Measurements from ENCODE around the gene ANXA6.
"Not testable (repeated sequence)": the region's sequence is repeated elsewhere in the genome, so short reads cannot be mapped to it uniquely, and the experiment has no call there.

ANXA6 gene

DNA sequence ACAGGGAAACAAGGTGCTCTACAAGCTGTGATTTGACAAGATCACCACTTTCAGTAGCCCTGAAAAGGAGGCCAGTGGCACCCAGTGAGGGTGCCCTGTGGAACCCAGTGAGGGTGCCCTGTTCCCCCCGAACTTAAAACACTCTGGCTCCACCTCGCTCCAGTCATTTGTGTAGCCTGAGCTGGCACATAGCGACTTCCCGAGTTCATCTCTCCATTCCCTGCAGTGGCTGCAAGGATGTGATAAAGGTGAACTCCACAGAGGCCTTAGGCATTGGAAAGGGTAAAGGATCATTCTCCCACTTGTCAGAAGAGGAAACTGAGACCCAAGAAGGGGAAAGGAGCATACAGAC is 21.9 kb upstream of the ANXA6 start:
- DNase-seq, result no peak

DNA sequence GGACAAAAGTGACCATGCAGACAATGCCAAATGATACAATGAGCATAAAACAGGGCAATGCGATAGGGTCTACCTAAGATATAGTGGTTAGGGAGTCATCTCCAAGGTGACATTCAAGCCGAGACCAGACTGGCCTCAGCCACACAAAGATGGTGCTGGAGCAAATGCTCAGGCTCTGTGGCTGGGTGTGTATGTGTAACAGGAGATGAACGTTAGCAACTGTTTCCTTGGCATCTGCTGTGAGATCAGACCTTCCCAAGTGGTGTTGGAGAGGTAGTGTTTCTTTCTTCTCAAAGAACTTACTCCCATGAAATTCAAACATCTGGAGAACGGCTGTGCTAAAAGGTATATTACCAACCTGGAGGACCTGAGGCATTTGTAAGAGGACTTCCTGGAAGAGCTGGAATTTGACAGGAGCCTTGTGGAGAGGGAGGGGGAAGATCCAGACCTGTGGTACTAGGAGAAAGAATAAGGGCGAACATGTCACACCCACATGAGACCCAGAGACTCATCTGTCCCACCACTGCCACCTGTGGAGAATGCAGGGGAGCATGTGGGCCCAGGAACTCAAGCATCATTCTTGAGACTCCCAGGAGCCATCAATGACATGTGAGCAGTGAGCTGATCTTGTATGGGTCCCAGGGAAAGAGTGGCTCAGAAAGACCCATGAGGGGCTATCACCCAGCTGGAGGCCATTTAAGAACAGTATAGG is 21.4 kb upstream of the ANXA6 start:
- no peak for DNase-seq

DNA sequence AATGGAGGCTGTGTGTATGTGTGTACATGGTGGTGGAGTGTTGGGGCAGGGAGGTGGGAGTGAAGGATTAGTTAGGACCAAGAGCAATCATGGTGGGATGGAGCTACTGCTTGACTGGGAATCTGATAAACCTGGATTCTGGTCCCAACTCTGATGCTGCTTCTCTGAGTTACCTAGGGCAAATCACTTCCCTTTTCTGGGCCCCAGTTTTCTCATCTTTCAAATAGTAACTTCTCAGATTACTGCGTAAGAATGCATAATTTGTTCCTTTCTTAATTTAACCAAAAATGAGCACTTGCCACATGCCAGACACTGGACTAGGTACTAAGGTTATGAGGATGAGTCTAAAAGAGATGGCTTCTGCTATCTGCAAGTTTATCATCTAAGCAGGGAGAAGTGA is 20.8 kb upstream of the ANXA6 start:
- DNase-seq, result no peak

DNA sequence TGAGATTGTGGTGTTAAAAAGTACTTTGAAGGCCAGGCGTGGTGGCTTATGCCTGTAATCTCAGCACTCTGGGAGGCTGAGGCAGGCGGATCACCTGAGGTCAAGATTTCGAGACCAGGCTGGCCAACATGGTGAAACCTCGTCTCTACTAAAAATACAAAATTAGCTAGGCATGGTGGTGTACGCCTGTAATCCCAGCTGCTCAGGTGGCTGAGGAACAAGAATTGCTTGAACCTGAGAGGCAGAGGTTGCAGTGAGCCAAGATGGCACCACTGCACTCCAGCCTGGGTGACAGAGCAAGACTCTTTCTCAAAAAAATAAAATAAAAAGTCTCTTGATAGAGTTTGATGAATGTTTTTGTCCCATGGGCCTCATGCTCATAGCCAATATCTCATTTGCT is 18.7 kb upstream of the ANXA6 start:
- not testable (repeated sequence) for DNase-seq

DNA sequence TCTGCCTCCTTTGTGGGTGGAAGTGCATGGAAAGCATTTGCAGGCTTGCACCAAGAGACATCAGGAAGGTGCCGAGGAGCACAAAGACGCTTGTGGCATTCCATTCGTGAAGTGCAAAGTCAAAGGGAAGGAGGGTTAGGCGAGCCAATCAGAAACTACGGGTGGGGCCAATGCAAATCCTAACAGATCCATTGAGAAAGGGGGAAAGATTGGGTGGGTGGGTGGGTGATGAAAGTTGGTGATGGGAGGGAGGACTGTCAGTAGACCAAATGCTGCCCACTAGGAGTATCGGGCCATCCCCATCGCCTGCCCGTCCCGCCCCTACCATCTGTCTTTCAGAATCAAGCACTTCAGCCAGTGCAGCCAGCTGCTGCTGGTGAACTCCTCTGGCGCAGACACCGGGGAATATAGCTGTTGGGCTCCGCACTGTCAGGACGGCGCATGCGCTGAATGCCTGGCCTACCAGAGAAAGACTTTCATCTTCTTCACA is 17.1 kb upstream of the ANXA6 start:
- DNase-seq, result no peak

DNA sequence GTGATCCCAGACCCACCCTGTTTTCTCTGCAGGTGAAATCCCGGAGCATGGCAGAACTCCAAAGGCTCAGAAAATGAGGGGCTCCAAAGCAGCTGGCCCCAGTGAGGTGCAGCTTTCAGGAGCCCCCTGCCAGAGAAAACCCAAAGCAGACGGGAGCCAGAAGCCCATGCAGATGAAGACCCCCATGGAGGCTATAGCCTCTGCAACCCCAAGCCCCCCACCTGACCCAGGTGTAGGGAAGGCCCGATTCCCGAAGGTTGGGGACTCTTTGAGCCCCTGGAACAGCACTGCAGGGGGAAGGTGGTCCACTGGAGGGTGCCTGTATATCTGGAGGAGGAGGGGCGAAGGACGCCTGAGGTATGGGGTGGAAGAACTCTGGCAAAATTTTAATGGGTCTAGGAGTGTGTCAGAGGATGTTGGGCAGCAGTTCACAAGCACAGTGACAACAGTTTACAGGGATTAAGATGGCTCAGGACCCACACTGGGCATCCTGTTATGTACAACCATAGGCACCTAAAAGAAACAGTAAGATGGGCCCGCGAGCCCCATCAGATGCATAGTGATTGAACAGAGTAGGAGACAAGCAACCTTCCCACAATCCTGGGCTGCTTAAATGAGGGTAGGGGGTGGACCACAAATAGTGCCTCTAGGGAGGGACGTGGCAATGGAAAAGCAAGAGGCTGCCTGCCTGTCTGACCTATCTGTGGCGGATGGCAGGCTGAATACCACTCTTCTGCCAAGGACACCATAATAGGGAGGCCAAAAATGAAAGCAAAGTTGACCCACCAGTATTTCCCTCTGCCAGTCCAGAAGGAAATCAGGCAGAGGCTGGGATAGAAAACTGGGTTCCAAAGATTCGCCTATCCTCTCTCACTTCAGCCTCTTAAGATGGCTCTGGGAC is 16.4 kb upstream of the ANXA6 start:
- no peak for DNase-seq

DNA sequence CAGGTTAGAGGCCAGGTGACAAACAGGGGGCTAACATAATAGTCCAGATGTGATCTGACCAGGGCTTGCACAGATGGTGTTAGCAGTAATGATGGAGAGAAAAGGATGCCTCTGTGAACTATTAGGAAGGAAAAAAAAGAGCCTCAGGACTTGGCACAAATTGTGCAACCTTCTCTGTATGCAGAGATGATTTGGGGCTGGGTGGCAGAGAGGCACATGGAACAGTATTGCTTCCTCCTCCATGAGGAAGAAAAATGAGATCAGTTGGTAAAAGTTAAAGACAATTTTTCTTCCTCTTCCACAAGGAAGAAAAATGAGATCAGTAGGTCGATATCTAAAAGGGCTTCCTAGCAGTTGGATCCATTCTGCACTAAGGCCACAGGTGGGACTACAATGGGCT is 13.9 kb upstream of the ANXA6 start:
- DNase-seq, result no peak

DNA sequence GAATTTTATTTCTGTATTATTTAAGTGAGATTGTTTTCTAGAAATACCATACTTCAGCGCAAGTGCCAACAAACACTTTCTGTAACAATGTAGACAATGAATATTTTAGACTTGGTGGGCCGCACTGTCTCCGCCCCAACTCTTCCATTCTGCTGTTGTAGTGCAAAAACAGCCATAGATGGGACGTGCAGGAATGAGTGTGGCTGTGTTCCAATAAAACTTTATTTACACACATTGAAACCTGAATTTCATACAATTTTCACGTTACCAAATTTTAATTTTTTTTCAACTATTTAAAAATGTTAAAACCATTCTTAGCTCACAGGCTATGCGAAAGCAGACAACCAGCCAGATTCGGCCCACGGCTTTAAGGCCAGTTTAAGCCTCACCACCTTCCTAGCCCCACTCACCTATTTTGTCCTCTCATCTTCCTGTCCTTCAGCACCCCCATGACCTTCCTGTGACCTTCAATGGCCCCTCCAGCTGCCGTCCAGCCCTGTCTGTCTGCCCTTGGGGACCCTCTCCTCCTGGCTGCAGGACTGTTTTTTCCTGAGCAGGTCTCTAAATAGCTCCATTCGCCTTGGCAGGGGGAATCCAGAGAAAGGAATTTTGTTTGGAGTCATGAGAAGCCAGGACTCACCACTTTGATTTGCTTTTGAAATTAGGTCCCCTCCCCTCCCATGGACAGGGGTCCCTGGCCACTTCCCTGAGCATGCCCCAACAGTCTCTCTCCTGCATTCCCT is 11.2 kb upstream of the ANXA6 start:
- no peak for DNase-seq

DNA sequence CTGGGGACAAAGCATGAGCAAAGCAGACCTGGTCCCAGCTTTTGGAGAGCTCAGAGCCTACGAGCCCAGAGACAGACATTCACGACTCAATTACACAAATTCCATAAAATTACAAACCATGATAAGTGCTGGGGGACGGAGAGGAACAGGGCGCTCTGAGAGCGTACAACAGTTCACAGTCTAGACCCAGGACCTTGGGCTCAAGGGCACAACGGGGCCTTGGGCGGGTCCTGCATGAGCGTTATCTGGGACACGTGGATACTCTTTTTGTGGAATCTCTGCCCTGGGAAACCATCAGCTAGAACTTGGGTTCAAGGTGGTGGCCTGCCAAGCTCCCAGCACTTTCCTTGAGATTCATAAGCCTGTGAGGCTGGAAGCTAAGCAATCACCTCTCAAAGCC is 9.4 kb upstream of the ANXA6 start:
- no peak for DNase-seq

DNA sequence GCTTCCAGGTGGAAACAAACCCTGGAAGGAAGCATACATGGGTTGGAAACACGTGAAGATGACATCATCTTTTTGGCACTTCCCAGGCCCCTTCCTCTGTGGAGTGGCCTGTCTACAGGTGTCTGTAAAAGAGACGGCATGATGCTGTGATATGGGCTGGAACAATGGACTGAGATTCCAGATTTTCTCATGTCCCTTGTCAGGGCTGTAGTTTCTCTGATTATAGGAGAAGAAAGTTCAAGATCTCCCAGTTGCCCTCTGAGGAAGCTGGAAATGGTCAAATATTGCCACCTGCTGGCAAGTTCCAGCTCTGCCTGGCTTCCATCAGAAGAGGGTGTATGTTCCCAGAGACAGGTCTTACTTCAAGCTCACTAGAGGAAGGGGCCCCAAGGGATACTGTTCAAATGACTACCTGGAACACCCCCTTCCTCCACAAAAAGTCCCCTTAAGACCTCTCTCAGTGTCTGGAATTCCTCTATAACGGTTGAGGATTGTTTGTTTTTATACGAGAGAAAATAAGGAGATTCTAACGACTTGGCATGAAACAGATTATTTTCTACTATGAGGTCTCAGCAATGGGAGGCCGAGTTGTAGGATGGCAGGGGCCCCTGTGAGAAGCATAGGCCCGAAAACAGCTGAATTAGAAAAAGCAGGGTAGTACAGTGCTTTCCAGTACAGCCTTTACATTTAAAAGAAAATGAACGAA is 7.3 kb upstream of the ANXA6 start:
- peak; percentile 58 for DNase-seq

DNA sequence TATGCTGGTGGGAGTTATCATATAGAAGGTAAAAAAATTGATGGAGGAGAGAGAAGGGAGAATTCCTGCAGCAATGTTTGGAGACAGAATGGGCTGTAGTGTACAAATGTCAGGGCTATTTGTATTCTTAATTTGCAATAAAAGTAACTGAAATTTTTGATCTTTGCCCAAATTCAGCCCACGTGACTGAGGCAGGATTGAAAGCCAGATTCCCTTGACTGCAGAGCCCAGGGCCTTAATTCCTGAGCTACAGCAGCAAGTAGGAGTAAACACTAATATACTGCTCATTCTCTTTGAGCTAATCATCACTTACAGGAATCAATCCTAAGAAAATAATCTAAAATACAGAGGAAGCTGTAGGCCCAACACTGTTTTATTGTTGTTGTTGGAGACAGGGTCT is 5.2 kb upstream of the ANXA6 start:
- DNase-seq, result no peak

DNA sequence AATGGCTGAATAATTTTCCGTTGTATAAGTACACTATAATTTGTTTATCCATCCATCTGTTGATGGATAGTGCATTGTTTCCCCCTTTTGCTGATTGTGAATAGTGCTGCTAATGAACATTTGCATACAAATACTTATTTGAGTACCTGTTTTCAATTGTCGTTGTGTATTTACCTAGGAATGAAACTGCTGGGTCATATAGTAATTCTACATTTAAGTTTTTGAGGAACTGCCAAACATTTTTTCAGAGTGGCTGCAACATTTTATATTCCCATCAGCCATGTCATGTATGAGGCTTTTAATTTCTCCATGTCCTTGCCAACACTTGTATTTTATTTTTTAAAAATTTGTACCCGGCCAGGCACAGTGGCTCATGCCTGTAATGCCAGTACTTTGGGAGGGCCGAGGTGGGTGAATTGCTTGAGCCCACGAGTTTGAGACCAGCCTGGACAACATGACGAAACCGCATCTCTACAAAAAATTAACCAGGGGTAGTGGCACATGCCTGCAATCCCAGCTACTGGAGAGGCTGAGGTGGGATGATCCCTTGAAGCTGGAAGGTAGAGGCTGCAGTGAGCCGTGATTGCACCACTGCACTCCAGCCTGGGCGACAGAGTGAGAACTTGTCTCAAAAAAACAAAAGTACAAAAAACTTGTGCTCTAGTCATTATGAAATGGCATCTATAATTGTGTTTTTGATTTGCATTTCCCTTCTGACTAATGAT is 2.2 kb upstream of the ANXA6 start:
- DNase-seq, result no peak

DNA sequence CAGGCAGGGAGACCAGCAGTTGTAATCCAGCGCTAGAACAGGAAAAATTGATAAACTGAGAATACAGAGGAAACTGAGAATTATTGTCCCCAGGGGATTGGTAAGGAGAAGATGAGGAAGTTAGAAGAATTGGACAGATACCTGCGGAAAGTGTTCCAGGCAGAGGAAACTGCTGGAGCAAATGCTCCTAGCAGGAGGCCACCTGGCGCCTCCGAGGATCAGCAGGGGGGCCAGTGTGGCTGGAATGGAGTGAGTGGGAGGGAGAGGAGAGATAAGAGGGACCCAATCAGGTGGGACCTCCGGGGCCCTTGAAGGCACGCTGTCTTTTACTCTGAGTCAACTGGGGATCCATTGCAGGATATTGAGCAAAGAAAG is 695 bp upstream of the ANXA6 start:
- DNase-seq, result no peak

DNA sequence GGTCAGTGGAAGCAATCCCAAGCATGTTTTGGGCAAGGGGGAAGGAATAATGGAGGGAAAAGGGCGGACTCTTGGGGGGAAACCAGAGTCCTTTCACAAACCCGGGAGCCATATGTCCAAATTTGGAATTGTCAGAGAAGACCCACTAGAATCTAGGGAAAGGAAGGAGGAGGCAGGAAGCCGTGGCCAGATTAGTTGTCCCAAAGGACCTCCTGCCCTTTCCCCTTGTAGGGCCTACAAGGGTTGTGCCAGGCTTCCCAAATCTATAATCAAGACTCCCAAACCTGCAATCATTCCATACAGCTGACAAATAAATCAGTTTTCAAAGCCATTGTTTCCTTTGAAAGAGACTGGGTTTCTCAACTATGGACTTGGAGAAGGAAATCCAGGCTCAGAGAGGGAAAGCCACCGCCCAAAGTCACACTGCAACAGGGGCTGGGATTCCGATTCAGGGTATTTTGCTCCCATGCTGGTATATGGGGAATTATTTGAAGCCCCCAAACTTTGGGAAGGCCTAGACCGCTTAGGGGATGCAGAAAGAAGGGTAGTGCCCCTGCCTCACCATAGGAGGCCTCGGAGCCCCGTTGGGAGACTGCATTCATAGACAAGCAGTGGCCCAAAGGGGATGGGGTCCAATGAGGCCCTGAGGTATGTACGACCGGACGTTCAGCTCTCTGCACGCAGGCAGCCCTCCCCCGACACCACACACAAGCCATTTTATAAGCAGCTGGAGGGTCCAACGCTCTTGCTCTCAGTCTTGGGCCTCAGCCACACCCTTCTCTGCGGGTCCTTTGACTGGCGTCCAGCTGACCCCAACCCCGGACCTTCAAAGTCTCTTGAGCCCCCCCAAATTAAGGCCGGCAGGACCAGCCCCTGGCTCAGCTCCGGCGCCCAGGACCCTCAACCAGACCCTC is 815 bp downstream of the ANXA6 start:
- DNase-seq, result no peak

DNA sequence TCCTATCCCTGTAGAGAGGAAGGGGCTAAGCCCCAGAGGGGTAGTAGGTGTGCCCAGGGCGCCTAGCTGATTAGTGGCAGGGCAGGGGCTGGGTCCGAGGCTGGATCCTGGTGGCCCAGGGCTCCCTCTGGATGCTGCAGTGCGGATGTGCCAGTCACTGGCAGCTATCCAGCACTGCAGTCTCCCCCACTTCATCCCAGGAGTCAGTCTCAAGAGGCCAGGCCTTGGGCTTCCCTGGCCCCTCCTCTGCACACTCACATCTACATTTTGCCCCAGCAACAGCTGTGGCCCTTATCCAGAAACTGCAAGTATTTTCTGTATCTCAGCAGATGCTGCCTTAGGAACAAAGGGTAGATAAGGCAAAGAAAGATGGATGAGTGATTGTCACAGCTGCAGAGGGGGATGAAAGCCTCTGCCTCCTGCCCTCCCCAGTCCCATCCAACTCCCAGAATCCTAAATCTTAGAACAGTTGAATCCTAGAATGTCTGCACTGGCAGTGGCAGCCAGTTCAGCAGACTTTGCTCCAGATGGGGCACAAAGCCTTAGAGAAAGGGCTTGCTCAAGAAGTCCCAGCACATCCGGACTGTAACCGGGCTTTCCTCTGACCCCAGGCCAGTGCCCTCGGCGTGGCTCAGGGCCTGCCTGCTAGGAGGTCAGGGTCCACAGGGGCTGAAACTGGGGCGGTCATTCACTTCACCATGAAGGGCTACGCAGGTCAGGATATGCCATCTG is 1.6 kb downstream of the ANXA6 start:
- DNase-seq, result no peak

DNA sequence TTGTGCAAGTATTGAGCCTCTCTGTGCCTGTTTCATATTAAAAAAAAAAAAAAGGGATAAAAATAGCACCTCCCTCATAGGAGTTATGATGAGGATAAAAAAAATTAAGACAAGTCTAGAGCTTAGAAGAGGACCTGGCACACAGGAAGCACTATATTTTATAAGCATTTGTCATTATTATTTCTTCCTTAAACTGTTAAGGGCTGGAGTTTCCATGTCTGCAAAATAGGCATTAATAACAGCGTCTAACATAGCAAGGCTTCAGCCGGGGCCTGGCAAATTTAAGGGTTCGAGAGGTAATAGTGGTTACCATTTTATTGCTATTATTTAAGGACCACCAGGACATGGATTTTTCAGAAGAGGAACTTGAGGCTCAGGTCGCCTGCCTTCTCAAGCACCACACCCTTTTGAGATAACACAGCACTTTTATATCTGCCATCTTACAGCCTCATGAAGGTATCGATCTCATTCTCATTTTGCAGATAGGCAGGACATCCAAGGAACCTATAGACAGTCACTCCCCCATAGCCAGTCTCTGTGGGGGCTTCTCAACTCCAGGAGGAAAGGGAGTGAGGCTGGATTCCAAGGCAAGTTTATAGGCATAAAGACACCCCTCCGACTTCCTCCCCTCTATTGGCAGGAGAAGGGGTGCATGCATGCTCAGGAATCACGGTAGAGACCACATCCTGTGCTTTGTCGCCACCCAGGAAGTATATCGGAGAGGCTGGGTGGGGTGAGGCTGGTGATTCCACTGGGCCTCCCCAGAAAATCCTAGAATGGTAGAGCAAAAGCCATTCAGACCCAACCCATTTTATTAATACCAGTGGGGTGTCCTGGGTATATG is 2.4 kb downstream of the ANXA6 start:
- DNase-seq, result no peak

DNA sequence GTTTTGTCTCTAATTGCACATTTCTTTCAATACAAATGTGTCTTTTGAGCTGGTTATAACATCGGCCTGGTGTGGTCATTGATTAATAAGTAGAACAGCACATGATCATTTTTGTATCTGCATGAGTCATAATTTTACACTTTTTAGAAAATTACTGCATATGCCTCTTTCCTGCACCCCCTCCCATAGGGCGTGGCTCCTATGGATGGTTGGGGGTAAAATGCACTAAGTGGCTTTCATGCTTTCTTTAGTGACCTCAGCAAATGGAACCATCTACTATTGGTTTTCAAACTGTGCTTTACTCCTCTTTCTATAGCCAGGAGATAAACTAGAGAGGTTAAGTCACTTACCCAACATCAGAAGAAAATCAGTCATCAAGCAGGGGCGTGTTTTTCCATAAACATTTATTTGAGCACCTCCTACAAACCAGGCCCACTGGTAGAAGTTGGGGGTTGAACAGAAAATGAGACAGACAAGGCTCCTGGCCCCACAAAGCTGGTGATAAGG is 3.8 kb downstream of the ANXA6 start:
- DNase-seq, result no peak

DNA sequence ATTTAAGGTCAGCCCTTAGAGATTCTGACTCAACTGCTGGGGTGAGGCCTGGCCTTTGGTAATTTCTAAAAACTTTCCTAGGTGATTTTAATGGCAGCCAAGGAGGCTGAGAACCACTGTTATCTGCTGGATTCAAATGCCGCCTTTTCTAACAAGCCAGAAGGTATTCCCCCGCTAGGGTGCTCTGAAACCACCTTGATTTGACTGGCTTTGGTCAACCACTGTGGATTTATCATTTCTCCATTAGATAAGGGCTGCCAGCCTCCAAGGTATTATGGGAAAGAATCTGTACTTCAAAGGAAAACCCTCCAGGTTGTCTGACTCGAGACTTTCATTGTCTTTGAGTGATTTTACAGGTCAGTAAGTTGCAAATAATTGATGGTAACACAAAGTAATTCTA is 4.3 kb downstream of the ANXA6 start:
- no peak for DNase-seq

DNA sequence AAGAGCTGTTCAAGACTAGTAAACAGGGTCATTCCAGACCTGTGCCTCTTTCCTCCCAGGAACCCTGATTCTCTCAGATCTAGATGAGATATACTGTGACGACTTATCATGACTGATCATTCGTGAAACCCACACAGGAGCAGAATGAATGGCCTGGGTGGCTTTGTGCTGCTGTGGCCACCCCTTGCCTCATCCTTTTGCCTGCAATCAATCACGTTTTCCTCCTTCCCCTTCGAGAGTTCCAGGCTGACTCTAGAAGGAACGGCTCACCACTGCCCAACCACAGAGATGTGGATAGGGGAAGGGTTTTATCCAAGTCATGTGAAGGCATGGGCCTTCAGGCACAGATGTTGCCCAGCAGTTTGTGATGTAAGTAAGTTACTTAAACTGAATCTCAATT is 5.8 kb downstream of the ANXA6 start:
- no peak for DNase-seq

Measured in NCI-H748 treated with DMSO at 0.1 percent for 48 hours (cell line).